HEK293 (cell line): Measurements from ENCODE around the gene CRLF2.
"Not testable (repeated sequence)": the region's sequence is repeated elsewhere in the genome, so short reads cannot be mapped to it uniquely, and the experiment has no call there.

Experiments
- CTCF ChIP-seq: fragments of 450-650 bp; formaldehyde crosslinking; IDR thresholded peaks from 2 replicates; pipeline ENCODE4 v1.5.1; 2016; ENCODE audit warnings: missing biosample characterization, missing genetic modification characterization
- ZFHX2 ChIP-seq: fragments of 450-650 bp; formaldehyde crosslinking; conservative IDR thresholded peaks from 2 replicates; pipeline ENCODE4 v1.5.1; 2016; ENCODE audit warnings: missing biosample characterization, missing genetic modification characterization
- ZNF16 ChIP-seq: fragments of 450-650 bp; formaldehyde crosslinking; IDR thresholded peaks from 2 replicates; pipeline ENCODE4 v1.5.1; 2016; ENCODE audit warnings: low read depth, missing biosample characterization, missing genetic modification characterization
- ZNF501 ChIP-seq: fragments of 450-650 bp; formaldehyde crosslinking; IDR thresholded peaks from 2 replicates; pipeline ENCODE4 v1.5.1; 2016; ENCODE audit warnings: missing biosample characterization, missing genetic modification characterization

DNA sequence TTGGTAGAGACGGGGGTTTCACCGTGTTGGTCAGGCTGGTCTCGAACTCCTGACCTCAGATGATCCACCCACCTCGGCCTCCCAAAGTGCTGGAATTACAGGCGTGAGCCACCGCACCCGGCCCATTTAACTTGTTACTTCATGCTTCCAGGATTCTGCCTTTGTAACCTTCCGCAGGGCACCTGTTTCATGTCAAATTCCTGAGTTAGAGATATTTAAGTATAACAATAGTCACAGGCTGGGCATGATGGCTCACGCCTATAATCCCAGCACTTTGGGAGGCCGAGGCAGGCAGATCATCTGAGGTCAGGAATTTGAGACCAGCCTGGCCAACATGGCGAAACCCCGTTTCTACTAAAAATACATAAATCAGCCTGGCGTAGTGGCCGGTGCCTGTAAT is 30.8 kb downstream of the CRLF2 start:
- TF ChIP-seq ZNF501 (tag by site-specific recombination); ZFHX2 (tag by site-specific recombination); ZNF16 (tag by site-specific recombination); CTCF: not testable (repeated sequence)
